Colon (tissue), 2 donors: ENCODE data around the gene ZC2HC1B.
A peak's percentile ranks its signal among the peaks of the same experiment; 100 is the strongest.
"Not testable (repeated sequence)": the region's sequence is repeated elsewhere in the genome, so short reads cannot be mapped to it uniquely, and the experiment has no call there.

ENCODE experiments used
- FAIRE-seq: peaks from 2 replicates; lab custom pipeline; 2012; peaks lifted over from hg19 to GRCh38; lab: Jason Lieb, UNC
- donor health status: control.
- donor health status: control.

The ZC2HC1B gene

GRCh38 chr6:143871202-143871730 lies 7.0 kb downstream of the ZC2HC1B start:
- not testable (repeated sequence) for FAIRE-seq

- FAIRE-seq: no peak
Observed at GRCh38 chr6:143872201-143872600, 7.9 kb downstream of the ZC2HC1B start.

- FAIRE-seq: not testable (repeated sequence)
Observed at GRCh38 chr6:143873600-143873999, 9.3 kb downstream of the ZC2HC1B start.

GRCh38 chr6:143874503-143874902 lies 10.2 kb downstream of the ZC2HC1B start:
- FAIRE-seq: not testable (repeated sequence)

- no peak for FAIRE-seq
Observed at GRCh38 chr6:143877584-143878271, 13.5 kb downstream of the ZC2HC1B start.

- no peak for FAIRE-seq
Observed at GRCh38 chr6:143878272-143878760, 14.0 kb downstream of the ZC2HC1B start.

GRCh38 chr6:143880412-143880811 lies 16.1 kb downstream of the ZC2HC1B start:
- FAIRE-seq: no peak

GRCh38 chr6:143882401-143882930 lies 18.2 kb downstream of the ZC2HC1B start:
- no peak for FAIRE-seq

- no peak for FAIRE-seq
Observed at GRCh38 chr6:143884216-143884900, 20.1 kb downstream of the ZC2HC1B start.

GRCh38 chr6:143885116-143885515 lies 20.8 kb downstream of the ZC2HC1B start:
- FAIRE-seq: no peak

- FAIRE-seq: peak; percentile 85
Observed at GRCh38 chr6:143894655-143895054, 30.4 kb downstream of the ZC2HC1B start.

- FAIRE-seq: no peak
Observed at GRCh38 chr6:143896126-143896860, 32.0 kb downstream of the ZC2HC1B start.

GRCh38 chr6:143900358-143900757 lies 36.1 kb downstream of the ZC2HC1B start:
- no peak for FAIRE-seq

GRCh38 chr6:143901885-143902750 lies 37.8 kb downstream of the ZC2HC1B start:
- no peak for FAIRE-seq

GRCh38 chr6:143902827-143903226 lies 38.6 kb downstream of the ZC2HC1B start:
- FAIRE-seq: no peak

GRCh38 chr6:143911028-143911427 lies 46.8 kb downstream of the ZC2HC1B start:
- no peak for FAIRE-seq

GRCh38 chr6:143912671-143913070 lies 48.4 kb downstream of the ZC2HC1B start:
- FAIRE-seq: no peak

GRCh38 chr6:143917026-143917425 lies 52.8 kb downstream of the ZC2HC1B start:
- not testable (repeated sequence) for FAIRE-seq

GRCh38 chr6:143928853-143929252 lies 64.6 kb downstream of the ZC2HC1B start:
- FAIRE-seq: no peak

- FAIRE-seq: no peak
Observed at GRCh38 chr6:143929975-143930374, 65.7 kb downstream of the ZC2HC1B start.

- FAIRE-seq: no peak
Observed at GRCh38 chr6:143934331-143934730, 70.1 kb downstream of the ZC2HC1B start.
